Pericardium fibroblast (primary cell): ENCODE data around the gene MPDU1. TPM values are rescaled to one million over a fixed set of nuclear protein-coding genes. Genes with fewer than 3 reads are reported as not detected.

Experiments used
- total RNA-seq: library from RNA; depleted of rRNA; stranded (reverse); fragments of >200 nt; gene quantifications from 2 replicates; pipeline ENCODE4 v1.2.3, GENCODE V29; 2015

The MPDU1 gene
- 115 and 144 TPM in 2 replicates for total RNA-seq

GRCh38 chr17:7583253-7584109 lies at the start of gene MPDU1:
TSS of gene MPDU1 (plus strand) at chr17:7583852. CDS start at chr17:7583863, 11 bp downstream.

DNA sequence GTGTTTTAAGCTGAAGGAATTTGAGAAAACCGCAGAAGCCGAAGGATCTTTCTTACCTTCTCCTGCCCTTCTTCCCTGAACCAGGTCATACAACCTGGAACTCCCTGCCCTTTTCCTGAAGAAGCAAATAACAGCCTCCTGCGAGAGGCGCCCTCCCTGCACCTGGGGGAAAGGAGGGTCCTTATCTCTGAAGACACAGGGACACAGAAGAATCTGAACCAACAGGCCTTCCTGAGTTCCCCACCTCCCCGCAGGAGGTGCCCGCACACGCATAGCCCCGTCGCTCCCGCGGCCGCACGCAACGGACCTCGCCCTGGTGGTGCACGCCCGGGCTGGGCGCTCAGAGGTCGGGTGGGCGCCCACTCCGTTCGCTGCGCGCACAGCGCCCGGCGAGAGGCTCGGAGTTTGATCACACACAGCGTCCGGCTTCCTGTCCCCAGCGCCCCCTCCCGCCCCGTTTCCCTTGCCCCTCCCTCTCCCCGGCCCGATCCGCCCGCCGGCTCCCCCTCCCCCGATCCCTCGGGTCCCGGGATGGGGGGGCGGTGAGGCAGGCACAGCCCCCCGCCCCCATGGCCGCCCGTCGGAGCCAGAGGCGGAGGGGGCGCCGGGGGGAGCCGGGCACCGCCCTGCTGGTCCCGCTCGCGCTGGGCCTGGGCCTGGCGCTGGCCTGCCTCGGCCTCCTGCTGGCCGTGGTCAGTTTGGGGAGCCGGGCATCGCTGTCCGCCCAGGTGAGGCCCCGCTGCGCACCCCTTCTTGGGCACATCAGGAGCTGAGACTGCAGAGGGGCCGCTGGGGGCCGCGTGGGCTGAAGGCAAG lies 34.9 kb upstream of the MPDU1 start, which contains the start of gene TNFSF12:
Gene TNFSF12, plus strand, starts transcription at position 474 of the 816 bp plus-strand sequence. Its CDS starts 96 bp downstream, at position 570.

GRCh38 chr17:7558544-7559319 lies 24.9 kb upstream of the MPDU1 start, which contains the start of gene TNFSF13:
TSS of gene TNFSF13 (plus strand) at chr17:7558750. CDS start at chr17:7559040, 290 bp downstream.

GRCh38 chr17:7561589-7562207 lies 22.0 kb upstream of the MPDU1 start, which contains the start of gene SENP3:
TSS of gene SENP3 (plus strand) at chr17:7561919. CDS start at chr17:7563077, 1,158 bp downstream.

DNA sequence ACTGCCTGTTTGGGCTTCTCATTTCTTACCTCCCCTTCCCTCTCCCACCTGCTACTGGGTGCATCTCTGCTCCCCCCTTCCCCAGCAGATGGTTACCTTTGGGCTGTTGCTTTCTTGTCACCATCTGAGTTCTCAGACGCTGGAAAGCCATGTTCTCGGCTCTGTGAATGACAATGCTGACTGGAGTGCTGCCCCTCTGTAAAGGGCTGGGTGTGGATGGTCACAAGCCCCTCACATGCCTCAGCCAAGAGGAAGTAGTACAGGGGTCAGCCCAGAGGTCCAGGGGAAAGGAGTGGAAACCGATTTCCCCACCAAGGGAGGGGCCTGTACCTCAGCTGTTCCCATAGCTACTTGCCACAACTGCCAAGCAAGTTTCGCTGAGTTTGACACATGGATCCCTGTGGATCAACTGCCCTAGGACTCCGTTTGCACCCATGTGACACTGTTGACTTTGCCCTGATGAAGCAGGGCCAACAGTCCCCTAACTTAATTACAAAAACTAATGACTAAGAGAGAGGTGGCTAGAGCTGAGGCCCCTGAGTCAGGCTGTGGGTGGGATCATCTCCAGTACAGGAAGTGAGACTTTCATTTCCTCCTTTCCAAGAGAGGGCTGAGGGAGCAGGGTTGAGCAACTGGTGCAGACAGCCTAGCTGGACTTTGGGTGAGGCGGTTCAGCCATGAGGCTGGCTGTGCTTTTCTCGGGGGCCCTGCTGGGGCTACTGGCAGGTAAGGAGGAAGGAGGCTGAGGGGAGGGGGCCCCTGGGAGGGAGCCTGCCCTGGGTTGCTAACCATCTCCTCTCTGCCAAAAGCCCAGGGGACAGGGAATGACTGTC lies 4.4 kb upstream of the MPDU1 start, which contains the start of gene CD68:
Gene CD68, plus strand, starts transcription at position 638 of the 833 bp plus-strand sequence. Its CDS starts 40 bp downstream, at position 678.

GRCh38 chr17:7589891-7590691 lies 6.4 kb downstream of the MPDU1 start, which contains the start of gene SOX15:
TSS of gene SOX15 (minus strand) at chr17:7590094. CDS start at chr17:7589676, 418 bp downstream.

GRCh38 chr17:7614425-7615264 lies 31.0 kb downstream of the MPDU1 start, which contains the start of gene FXR2:
TSS of gene FXR2 (minus strand) at chr17:7614897. CDS start at chr17:7614532, 365 bp downstream.

GRCh38 chr17:7627250-7628121 lies 43.8 kb downstream of the MPDU1 start, which contains the start of gene SAT2:
TSS of gene SAT2 (minus strand) at chr17:7627821. CDS start at chr17:7627635, 186 bp downstream.

DNA sequence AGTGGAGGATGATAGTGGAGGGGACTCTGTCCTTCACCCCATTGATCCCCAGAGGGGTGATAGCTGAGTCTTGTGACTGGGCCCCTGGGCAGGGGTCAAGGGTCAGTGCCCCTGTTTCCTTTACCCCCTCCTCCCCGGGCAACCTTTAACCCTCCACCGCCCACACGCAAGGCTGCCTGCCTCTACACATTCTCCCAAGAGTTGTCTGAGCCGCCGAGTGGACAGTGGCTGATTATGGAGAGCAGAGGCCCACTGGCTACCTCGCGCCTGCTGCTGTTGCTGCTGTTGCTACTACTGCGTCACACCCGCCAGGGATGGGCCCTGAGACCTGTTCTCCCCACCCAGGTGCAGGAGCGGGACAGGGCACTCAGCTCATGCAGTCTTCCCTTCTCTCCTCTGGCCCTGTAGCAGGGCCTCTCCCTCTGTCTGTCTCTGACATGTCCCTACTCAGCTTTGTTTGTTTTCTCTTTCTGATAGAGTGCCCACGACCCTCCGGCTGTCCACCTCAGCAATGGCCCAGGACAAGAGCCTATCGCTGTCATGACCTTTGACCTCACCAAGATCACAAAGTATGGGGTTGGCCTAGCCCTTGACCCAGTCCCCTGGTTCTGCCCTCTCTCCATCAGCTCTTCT lies 46.4 kb downstream of the MPDU1 start, which contains the start of gene SHBG:
Gene SHBG, plus strand, starts transcription at position 197 of the 633 bp plus-strand sequence. Its CDS starts 38 bp downstream, at position 235.

Other genes starting within 250 kb of the MPDU1 start
- gene ACAP1, start 247.3 kb upstream of the MPDU1 start, total RNA-seq, result 0.34 TPM in 1 of 2 replicates, not detected in the other
- gene KCTD11, start 231.7 kb upstream of the MPDU1 start, total RNA-seq, result 17.2 and 24.3 TPM in 2 replicates
- not detected in 2 replicates for gene TMEM95, start 228.7 kb upstream of the MPDU1 start, total RNA-seq
- gene TNK1, start 202.8 kb upstream of the MPDU1 start, total RNA-seq, result 0.09 and 0.47 TPM in 2 replicates
- gene PLSCR3, start 189.3 kb upstream of the MPDU1 start, total RNA-seq, result 45.7 and 72.9 TPM in 2 replicates
- gene TMEM256, start 179.8 kb upstream of the MPDU1 start, total RNA-seq, result 83.2 and 132 TPM in 2 replicates
- gene NLGN2, start 176.0 kb upstream of the MPDU1 start, total RNA-seq, result 13.5 and 18.6 TPM in 2 replicates
- not detected in 2 replicates for gene SPEM1, start 163.5 kb upstream of the MPDU1 start, total RNA-seq
- gene SPEM2, start 158.2 kb upstream of the MPDU1 start, total RNA-seq, result not detected in 2 replicates
- gene SPEM3, start 155.0 kb upstream of the MPDU1 start, total RNA-seq, result not detected in 2 replicates
- gene TMEM102, start 148.4 kb upstream of the MPDU1 start, total RNA-seq, result 1.3 and 2.4 TPM in 2 replicates
- 0.43 and 2.0 TPM in 2 replicates for gene FGF11, start 144.3 kb upstream of the MPDU1 start, total RNA-seq
- 3.7 and 6.7 TPM in 2 replicates for gene CHRNB1, start 138.8 kb upstream of the MPDU1 start, total RNA-seq
- gene ZBTB4, start 104.2 kb upstream of the MPDU1 start, total RNA-seq, result 25.4 and 29.3 TPM in 2 replicates
- not detected in 2 replicates for gene SLC35G6, start 102.4 kb upstream of the MPDU1 start, total RNA-seq
- 35.5 and 50.7 TPM in 2 replicates for gene POLR2A, start 99.5 kb upstream of the MPDU1 start, total RNA-seq
- 14.1 and 17.4 TPM in 2 replicates for gene TNFSF12, start 34.8 kb upstream of the MPDU1 start, total RNA-seq
- 2.1 and 3.6 TPM in 2 replicates for gene TNFSF13, start 25.1 kb upstream of the MPDU1 start, total RNA-seq
- gene SENP3, start 21.9 kb upstream of the MPDU1 start, total RNA-seq, result 45.6 and 47.5 TPM in 2 replicates
- gene CD68, start 4.2 kb upstream of the MPDU1 start, total RNA-seq, result 13.4 and 22.7 TPM in 2 replicates
- 0.12 and 0.85 TPM in 2 replicates for gene SOX15, start 6.2 kb downstream of the MPDU1 start, total RNA-seq
- gene FXR2, start 31.0 kb downstream of the MPDU1 start, total RNA-seq, result 17.7 and 41.3 TPM in 2 replicates
- gene SAT2, start 44.0 kb downstream of the MPDU1 start, total RNA-seq, result 58.8 and 85.5 TPM in 2 replicates
- gene SHBG, start 46.3 kb downstream of the MPDU1 start, total RNA-seq, result 0.12 and 4.1 TPM in 2 replicates
- 0.93 TPM in 1 of 2 replicates, not detected in the other for gene ATP1B2, start 67.1 kb downstream of the MPDU1 start, total RNA-seq
- gene TP53, start 103.6 kb downstream of the MPDU1 start, total RNA-seq, result 44.9 and 63.2 TPM in 2 replicates
- 3.3 and 6.8 TPM in 2 replicates for gene WRAP53, start 104.6 kb downstream of the MPDU1 start, total RNA-seq
- 3.3 and 4.9 TPM in 2 replicates for gene EFNB3, start 121.3 kb downstream of the MPDU1 start, total RNA-seq
- gene DNAH2, start 133.9 kb downstream of the MPDU1 start, total RNA-seq, result 0.26 and 1.1 TPM in 2 replicates